Activated CD4-positive, alpha-beta T cell treated with anti-CD3 and anti-CD28 coated beads, Interleukin-2, amount 10 ng/mL, durations not matched to agents 7 days and 5 days (primary cell): ENCODE measurements around the gene LTBP1. TPM values are rescaled to one million over a fixed set of nuclear protein-coding genes. Genes with fewer than 3 reads are reported as not detected.

ENCODE experiments used
- CTCF ChIA-PET: fragments of 350-600 bp; sonication (Branson Sonifier 250); formaldehyde crosslinking; loops from one replicate; lab custom pipeline; 2021; ENCODE audit warnings: antibody characterized with exemption; lab: Charles Lee
- POLR2A ChIA-PET: fragments of 350-600 bp; sonication (Branson Sonifier 250); formaldehyde crosslinking; loops from one replicate; lab custom pipeline; 2021; ENCODE audit warnings: antibody characterized with exemption; lab: Charles Lee
- DNase-seq: peaks from one replicate; pipeline ENCODE4 v3.0.0-alpha.2; 2020
- H3K27ac Mint-ChIP-seq: one replicate; pipeline ENCODE4 v1.8.0; 2021; ENCODE audit warnings: mild to moderate bottlenecking, moderate library complexity, mixed read lengths
- H3K27me3 Mint-ChIP-seq: one replicate; pipeline ENCODE4 v1.8.0; 2021; ENCODE audit warnings: mixed read lengths
- H3K36me3 Mint-ChIP-seq: one replicate; pipeline ENCODE4 v1.8.0; 2021; ENCODE audit warnings: low read depth, mixed read lengths
- H3K4me1 Mint-ChIP-seq: one replicate; pipeline ENCODE4 v1.8.0; 2021; ENCODE audit warnings: mixed read lengths
- H3K4me3 Mint-ChIP-seq: one replicate; pipeline ENCODE4 v1.8.0; 2021; ENCODE audit warnings: mild to moderate bottlenecking, moderate library complexity, mixed read lengths
- H3K9me3 Mint-ChIP-seq: one replicate; pipeline ENCODE4 v1.8.0; 2021; ENCODE audit warnings: mixed read lengths
- total RNA-seq, 2 experiments: library from RNA; stranded (reverse); gene quantifications; one replicate each; pipeline ENCODE4 v1.2.3, GENCODE V29; 2021

LTBP1 gene
- total RNA-seq, 2 experiments from 2014 or later, result 0.17 to 0.27 TPM

GRCh38 chr2:32922501-32922900 lies 24.3 kb upstream of the LTBP1 start:
- no peak overlapping the region for H3K27ac Mint-ChIP-seq
- H3K27me3 Mint-ChIP-seq, result peaks cover 6% of the 10 kb centered on the region
- no peaks in the 10 kb centered on the region for H3K36me3 Mint-ChIP-seq
- CTCF ChIA-PET, result no interaction called here
- POLR2A ChIA-PET, result no interaction called here
- no peaks in the 10 kb centered on the region for H3K9me3 Mint-ChIP-seq
- H3K4me1 Mint-ChIP-seq, result no peaks in the 10 kb centered on the region
- no peak for DNase-seq
- H3K4me3 Mint-ChIP-seq, result no peak overlapping the region

GRCh38 chr2:32923109-32923508 lies 23.6 kb upstream of the LTBP1 start:
- H3K9me3 Mint-ChIP-seq, result no peaks in the 10 kb centered on the region
- DNase-seq, result no peak
- no peaks in the 10 kb centered on the region for H3K4me1 Mint-ChIP-seq
- no peak overlapping the region for H3K4me3 Mint-ChIP-seq
- ChIA-PET CTCF (no interaction called here), POLR2A (no interaction called here)
- H3K27me3 Mint-ChIP-seq, result peaks cover 10% of the 10 kb centered on the region
- H3K27ac Mint-ChIP-seq, result no peak overlapping the region
- H3K36me3 Mint-ChIP-seq, result no peaks in the 10 kb centered on the region

- CTCF ChIA-PET, result no interaction called here
- Mint-ChIP-seq H3K36me3 (no peaks in the 10 kb centered on the region), H3K4me1 (peaks cover 2% of the 10 kb centered on the region), H3K27me3 (peaks cover 12% of the 10 kb centered on the region), H3K27ac (no peak overlapping the region), H3K4me3 (no peak overlapping the region), H3K9me3 (no peaks in the 10 kb centered on the region)
- POLR2A ChIA-PET, result no interaction called here
- no peak for DNase-seq
These were observed 21.4 kb upstream of the LTBP1 start for GRCh38 chr2:32925283-32925815.

GRCh38 chr2:32925976-32926707 lies 20.6 kb upstream of the LTBP1 start:
- H3K36me3 Mint-ChIP-seq, result no peaks in the 10 kb centered on the region
- peaks cover 2% of the 10 kb centered on the region for H3K4me1 Mint-ChIP-seq
- H3K9me3 Mint-ChIP-seq, result no peaks in the 10 kb centered on the region
- H3K4me3 Mint-ChIP-seq, result no peak overlapping the region
- DNase-seq, result no peak
- ChIA-PET CTCF (no interaction called here), POLR2A (no interaction called here)
- no peak overlapping the region for H3K27ac Mint-ChIP-seq
- H3K27me3 Mint-ChIP-seq, result peaks cover 12% of the 10 kb centered on the region

GRCh38 chr2:32926708-32927084 lies 20.1 kb upstream of the LTBP1 start:
- DNase-seq, result no peak
- Mint-ChIP-seq H3K27ac (no peak overlapping the region), H3K36me3 (no peaks in the 10 kb centered on the region), H3K27me3 (peaks cover 12% of the 10 kb centered on the region), H3K9me3 (no peaks in the 10 kb centered on the region), H3K4me1 (peaks cover 2% of the 10 kb centered on the region), H3K4me3 (no peak overlapping the region)
- ChIA-PET CTCF (no interaction called here), POLR2A (no interaction called here)

- H3K4me3 Mint-ChIP-seq, result no peak overlapping the region
- H3K36me3 Mint-ChIP-seq, result no peaks in the 10 kb centered on the region
- CTCF ChIA-PET, result no interaction called here
These were observed 16.3 kb upstream of the LTBP1 start for GRCh38 chr2:32930436-32930835.

GRCh38 chr2:32931519-32931918 lies 15.2 kb upstream of the LTBP1 start:
- Mint-ChIP-seq H3K27ac (no peak overlapping the region), H3K36me3 (no peaks in the 10 kb centered on the region), H3K27me3 (peaks cover 14% of the 10 kb centered on the region), H3K9me3 (no peaks in the 10 kb centered on the region), H3K4me1 (peaks cover 2% of the 10 kb centered on the region), H3K4me3 (no peak overlapping the region)
- CTCF ChIA-PET, result no interaction called here
- POLR2A ChIA-PET, result no interaction called here
- no peak for DNase-seq

More at GRCh38 chr2:32930436-32930835, 16.3 kb upstream of the LTBP1 start:
- DNase-seq, result no peak
- H3K9me3 Mint-ChIP-seq, result no peaks in the 10 kb centered on the region
- peaks cover 14% of the 10 kb centered on the region for H3K27me3 Mint-ChIP-seq
- POLR2A ChIA-PET, result no interaction called here
- H3K27ac Mint-ChIP-seq, result no peak overlapping the region
- H3K4me1 Mint-ChIP-seq, result peaks cover 2% of the 10 kb centered on the region

- ChIA-PET CTCF (no interaction called here), POLR2A (no interaction called here)
- Mint-ChIP-seq H3K27ac (no peak overlapping the region), H3K36me3 (no peaks in the 10 kb centered on the region), H3K9me3 (no peaks in the 10 kb centered on the region), H3K4me3 (no peak overlapping the region), H3K4me1 (peaks cover 2% of the 10 kb centered on the region), H3K27me3 (peaks cover 13% of the 10 kb centered on the region)
- DNase-seq, result no peak
These were observed 14.6 kb upstream of the LTBP1 start for GRCh38 chr2:32931945-32932709.

GRCh38 chr2:32932825-32933755 lies 13.7 kb upstream of the LTBP1 start:
- H3K27ac Mint-ChIP-seq, result no peak overlapping the region
- no peak for DNase-seq
- H3K36me3 Mint-ChIP-seq, result no peaks in the 10 kb centered on the region
- no peaks in the 10 kb centered on the region for H3K9me3 Mint-ChIP-seq
- POLR2A ChIA-PET, result no interaction called here
- H3K4me1 Mint-ChIP-seq, result peaks cover 2% of the 10 kb centered on the region
- peaks cover 9% of the 10 kb centered on the region for H3K27me3 Mint-ChIP-seq
- CTCF ChIA-PET, result no interaction called here
- no peak overlapping the region for H3K4me3 Mint-ChIP-seq

GRCh38 chr2:32933756-32934095 lies 13.0 kb upstream of the LTBP1 start:
- CTCF ChIA-PET, result no interaction called here
- POLR2A ChIA-PET, result no interaction called here

GRCh38 chr2:32937602-32938448 lies 8.9 kb upstream of the LTBP1 start:
- Mint-ChIP-seq H3K27ac (no peak overlapping the region), H3K4me1 (no peaks in the 10 kb centered on the region), H3K36me3 (no peaks in the 10 kb centered on the region), H3K4me3 (no peak overlapping the region), H3K27me3 (peaks cover 12% of the 10 kb centered on the region), H3K9me3 (no peaks in the 10 kb centered on the region)
- ChIA-PET POLR2A (no interaction called here), CTCF (no interaction called here)
- no peak for DNase-seq

More at GRCh38 chr2:32933756-32934095, 13.0 kb upstream of the LTBP1 start:
- Mint-ChIP-seq H3K36me3 (no peaks in the 10 kb centered on the region), H3K27ac (no peak overlapping the region), H3K27me3 (peaks cover 10% of the 10 kb centered on the region), H3K9me3 (no peaks in the 10 kb centered on the region), H3K4me1 (peaks cover 2% of the 10 kb centered on the region), H3K4me3 (no peak overlapping the region)
- no peak for DNase-seq

GRCh38 chr2:32938934-32939333 lies 7.8 kb upstream of the LTBP1 start:
- no peaks in the 10 kb centered on the region for H3K36me3 Mint-ChIP-seq
- POLR2A ChIA-PET, result no interaction called here
- no peak for DNase-seq
- no peak overlapping the region for H3K27ac Mint-ChIP-seq
- CTCF ChIA-PET, result no interaction called here
- no peaks in the 10 kb centered on the region for H3K9me3 Mint-ChIP-seq
- no peak overlapping the region for H3K4me3 Mint-ChIP-seq
- H3K27me3 Mint-ChIP-seq, result peaks cover 10% of the 10 kb centered on the region
- no peaks in the 10 kb centered on the region for H3K4me1 Mint-ChIP-seq
